Measurements from ENCODE around the gene WNT16.

- TF ChIP-seq CTCF (conservative IDR thresholded peaks at IDR 0.05; ENCODE audit: low read depth in 2 of 2) (no peak), EZH2 (IDR thresholded peaks at IDR 0.05; ENCODE audit: low read depth, unreplicated experiment) (no peak), ZNF331 (CRISPR knock-in tag; IDR thresholded peaks at IDR 0.05; ENCODE audit: low read depth) (no peak), NANOG (IDR thresholded peaks at IDR 0.05; ENCODE audit: borderline replicate concordance) (no peak), POLR2AphosphoS5 (IDR thresholded peaks at IDR 0.05; ENCODE audit: low read depth) (no peak), JUNB (IDR thresholded peaks at IDR 0.05; ENCODE audit: unreplicated experiment) (no peak), ETS1 (IDR thresholded peaks at IDR 0.05) (no peak), EZH2phosphoT487 (IDR thresholded peaks at IDR 0.05; ENCODE audit: unreplicated experiment) (no peak), REST (IDR thresholded peaks at IDR 0.05; ENCODE audit: unreplicated experiment) (no peak), CREB1 (CRISPR knock-in tag; IDR thresholded peaks at IDR 0.05; ENCODE audit: low read depth) (no peak)
Measured at GRCh38 chr7:121379930-121380329, 51.1 kb downstream of the WNT16 start.
